Measurements from ENCODE around the gene NXT1.
A peak's percentile ranks its signal among the peaks of the same experiment; 100 is the strongest.
"Not testable (repeated sequence)": the region's sequence is repeated elsewhere in the genome, so short reads cannot be mapped to it uniquely, and the experiment has no call there.

Gene NXT1

GRCh38 chr20:23350196-23350903, at the start of gene NXT1:
NXT1 (plus strand) TSS chr20:23350791; CDS start chr20:23354042, 3,251 bp downstream.
- peak; percentile 99 for DNase-seq

- DNase-seq, result no peak
Measured at GRCh38 chr20:23301436-23302050, 49.0 kb upstream of the NXT1 start.

GRCh38 chr20:23302386-23302785, 48.2 kb upstream of the NXT1 start:
- no peak for DNase-seq

- no peak for DNase-seq
Measured at GRCh38 chr20:23302801-23303200, 47.8 kb upstream of the NXT1 start.

- no peak for DNase-seq
Measured at GRCh38 chr20:23303325-23304102, 47.1 kb upstream of the NXT1 start.

- DNase-seq, result no peak
Measured at GRCh38 chr20:23304616-23305015, 46.0 kb upstream of the NXT1 start.

- no peak for DNase-seq
Measured at GRCh38 chr20:23305098-23305497, 45.5 kb upstream of the NXT1 start.

- not testable (repeated sequence) for DNase-seq
Measured at GRCh38 chr20:23307393-23307792, 43.2 kb upstream of the NXT1 start.

- DNase-seq, result no peak
Measured at GRCh38 chr20:23308024-23308423, 42.6 kb upstream of the NXT1 start.

GRCh38 chr20:23308908-23309307, 41.7 kb upstream of the NXT1 start:
- no peak for DNase-seq

- no peak for DNase-seq
Measured at GRCh38 chr20:23309781-23310180, 40.8 kb upstream of the NXT1 start.

- DNase-seq, result no peak
Measured at GRCh38 chr20:23311947-23312506, 38.6 kb upstream of the NXT1 start.

- no peak for DNase-seq
Measured at GRCh38 chr20:23313271-23313670, 37.3 kb upstream of the NXT1 start.

GRCh38 chr20:23314699-23315098, 35.9 kb upstream of the NXT1 start:
- no peak for DNase-seq

GRCh38 chr20:23315099-23315498, 35.5 kb upstream of the NXT1 start:
- DNase-seq, result no peak

- no peak for DNase-seq
Measured at GRCh38 chr20:23316626-23317025, 34.0 kb upstream of the NXT1 start.

GRCh38 chr20:23317081-23317480, 33.5 kb upstream of the NXT1 start:
- DNase-seq, result no peak

GRCh38 chr20:23318347-23318746, 32.2 kb upstream of the NXT1 start:
- no peak for DNase-seq

GRCh38 chr20:23320317-23320716, 30.3 kb upstream of the NXT1 start:
- DNase-seq, result no peak

GRCh38 chr20:23325107-23325506, 25.5 kb upstream of the NXT1 start:
- no peak for DNase-seq

- DNase-seq, result peak; percentile 64
Measured at GRCh38 chr20:23326774-23327173, 23.8 kb upstream of the NXT1 start.

- no peak for DNase-seq
Measured at GRCh38 chr20:23327617-23328333, 22.8 kb upstream of the NXT1 start.

Measured in NCI-H345 (cell line).